DOHH2 (cell line): Measurements from ENCODE around the gene OGG1.

Source experiments
- H3F3A ChIP-seq: fragments of 200-600 bp; sonication (generic), shearing (Covaris generic); 2 replicates; pipeline ENCODE4 v1.6.0; 2016; ENCODE audit warnings: antibody characterized with exemption, mild to moderate bottlenecking; ENCODE audit not compliant: control insufficient read depth, insufficient read depth
- H3K27ac ChIP-seq: fragments of 200-600 bp; sonication (generic); 2 replicates; pipeline ENCODE4 v1.5.1; 2014; ENCODE audit warnings: low read depth, mild to moderate bottlenecking, low read length, moderate library complexity
- H3K27me3 ChIP-seq: fragments of 200-600 bp; sonication (generic); 2 replicates; pipeline ENCODE4 v1.6.1; 2014; ENCODE audit warnings: mild to moderate bottlenecking, low read length, mixed read lengths; ENCODE audit not compliant: control insufficient read depth
- H3K36me3 ChIP-seq: fragments of 200-600 bp; sonication (generic); 2 replicates; pipeline ENCODE4 v1.6.1; 2014; ENCODE audit warnings: mild to moderate bottlenecking, low read length, moderate library complexity, mixed read lengths; ENCODE audit not compliant: control insufficient read depth
- H3K4me1 ChIP-seq: fragments of 200-600 bp; sonication (generic); 2 replicates; pipeline ENCODE4 v1.6.1; 2014; ENCODE audit warnings: mild to moderate bottlenecking, low read length, mixed read lengths; ENCODE audit not compliant: control insufficient read depth
- H3K4me2 ChIP-seq: fragments of 200-600 bp; sonication (generic); 2 replicates; pipeline ENCODE4 v1.6.0; 2014; ENCODE audit warnings: mild to moderate bottlenecking, low read length, moderate library complexity
- H3K4me3 ChIP-seq: fragments of 200-600 bp; sonication (generic); 2 replicates; pipeline ENCODE4 v1.5.1; 2014; ENCODE audit warnings: mild to moderate bottlenecking, low read length, mixed read lengths
- H3K79me2 ChIP-seq: fragments of 200-600 bp; sonication (generic); 2 replicates; pipeline ENCODE4 v1.6.1; 2014; ENCODE audit warnings: mild to moderate bottlenecking, low read length, mixed read lengths; ENCODE audit not compliant: control insufficient read depth
- H3K9me2 ChIP-seq: fragments of 200-600 bp; sonication (generic); replicated peaks from 2 replicates; pipeline ENCODE4 v1.6.1; 2014; ENCODE audit warnings: mild to moderate bottlenecking, low read length, mixed read lengths; ENCODE audit not compliant: control insufficient read depth
- H3K9me3 ChIP-seq: fragments of 200-600 bp; sonication (generic); 2 replicates; pipeline ENCODE4 v1.6.1; 2014; ENCODE audit warnings: antibody characterized with exemption, low read length, mixed read lengths; ENCODE audit not compliant: control insufficient read depth, insufficient read depth
- H4K20me1 ChIP-seq: fragments of 200-600 bp; sonication (generic); 2 replicates; pipeline ENCODE4 v1.6.0; 2014; ENCODE audit warnings: low read depth, mild to moderate bottlenecking, antibody characterized with exemption, low read length, moderate library complexity; ENCODE audit not compliant: control insufficient read depth, insufficient read depth
- CTCF ChIP-seq: fragments of 200-600 bp; sonication (generic); IDR thresholded peaks from one replicate; pipeline ENCODE4 v1.5.1; 2014; ENCODE audit warnings: antibody characterized with exemption, mild to moderate bottlenecking, low read depth, low read length; ENCODE audit not compliant: poor library complexity, severe bottlenecking
- EZH2phosphoT487 ChIP-seq: fragments of 200-600 bp; sonication (generic); IDR thresholded peaks from 2 replicates; pipeline ENCODE4 v1.6.1; 2017; ENCODE audit warnings: borderline replicate concordance, mild to moderate bottlenecking, antibody characterized with exemption, low read length, moderate library complexity, mixed read lengths

OGG1 gene

GRCh38 chr3:9716801-9717555, 32.8 kb upstream of the OGG1 start:
- H3K4me1 ChIP-seq = peaks cover 23% of the 10 kb centered on the region
- H3K4me2 ChIP-seq = no peak overlapping the region
- H3K36me3 ChIP-seq = no peaks in the 10 kb centered on the region
- no peak for TF ChIP-seq EZH2phosphoT487
- TF ChIP-seq CTCF = no peak
- no peaks in the 10 kb centered on the region for H3K79me2 ChIP-seq
- H3K9me3 ChIP-seq = no peaks in the 10 kb centered on the region
- H3K9me2 ChIP-seq = no peaks in the 10 kb centered on the region
- H3K27ac ChIP-seq = no peak overlapping the region
- H3F3A ChIP-seq = peaks cover 4% of the 10 kb centered on the region
- no peak overlapping the region for H3K4me3 ChIP-seq
- H3K27me3 ChIP-seq = peaks cover 8% of the 10 kb centered on the region; the same call in 1 of the 2 replicates
- no peaks in the 10 kb centered on the region for H4K20me1 ChIP-seq

GRCh38 chr3:9717563-9717962, 32.2 kb upstream of the OGG1 start:
- Histone ChIP-seq H3K9me3 (no peaks in the 10 kb centered on the region), H3K4me3 (no peak overlapping the region), H3K27ac (no peak overlapping the region), H3F3A (peaks cover 4% of the 10 kb centered on the region), H3K9me2 (no peaks in the 10 kb centered on the region), H3K79me2 (no peaks in the 10 kb centered on the region), H3K27me3 (peaks cover 8% of the 10 kb centered on the region; the same call in 1 of the 2 replicates), H3K36me3 (no peaks in the 10 kb centered on the region), H4K20me1 (no peaks in the 10 kb centered on the region), H3K4me2 (no peak overlapping the region), H3K4me1 (peaks cover 24% of the 10 kb centered on the region)
- TF ChIP-seq EZH2phosphoT487 = no peak
- TF ChIP-seq CTCF = no peak

- H3F3A ChIP-seq = peaks cover 4% of the 10 kb centered on the region
- TF ChIP-seq EZH2phosphoT487 = no peak
- no peak for TF ChIP-seq CTCF
These were observed 31.6 kb upstream of the OGG1 start for GRCh38 chr3:9718118-9718517.

More at GRCh38 chr3:9718118-9718517, 31.6 kb upstream of the OGG1 start:
- H3K9me2 ChIP-seq = no peaks in the 10 kb centered on the region
- no peaks in the 10 kb centered on the region for H3K79me2 ChIP-seq
- H3K4me3 ChIP-seq = no peak overlapping the region
- H4K20me1 ChIP-seq = no peaks in the 10 kb centered on the region
- no peak overlapping the region for H3K4me2 ChIP-seq
- no peaks in the 10 kb centered on the region for H3K36me3 ChIP-seq
- H3K4me1 ChIP-seq = peaks cover 24% of the 10 kb centered on the region
- peaks cover 4% of the 10 kb centered on the region; the same call in 1 of the 2 replicates for H3K27me3 ChIP-seq
- no peaks in the 10 kb centered on the region for H3K9me3 ChIP-seq
- H3K27ac ChIP-seq = no peak overlapping the region
